MM.1S (cell line): ENCODE results near the gene PXMP4.

Source experiments
- DNase-seq: peaks from one replicate; pipeline ENCODE4 v3.0.0-alpha.2; 2015
- H2AFZ ChIP-seq: fragments of 300-600 bp; sonication (generic); 2 replicates; pipeline ENCODE4 v1.6.0; 2016; ENCODE audit warnings: antibody characterized with exemption, low read length
- H3F3A ChIP-seq: fragments of 300-600 bp; sonication (generic); 2 replicates; pipeline ENCODE4 v1.6.1; 2016; ENCODE audit warnings: mild to moderate bottlenecking, antibody characterized with exemption, low read length, moderate library complexity, mixed read lengths; ENCODE audit not compliant: insufficient read depth
- H3K27ac ChIP-seq: fragments of 300-600 bp; sonication (generic); 2 replicates; pipeline ENCODE4 v1.5.1; 2016; ENCODE audit warnings: mild to moderate bottlenecking, low read length
- H3K27me3 ChIP-seq: fragments of 300-600 bp; sonication (generic); replicated peaks from 2 replicates; pipeline ENCODE4 v1.6.0; 2016; ENCODE audit warnings: low read length; ENCODE audit not compliant: insufficient read depth
- H3K36me3 ChIP-seq: fragments of 300-600 bp; sonication (generic); replicated peaks from 2 replicates; pipeline ENCODE4 v1.6.1; 2016; ENCODE audit warnings: mild to moderate bottlenecking, low read length, mixed read lengths; ENCODE audit not compliant: insufficient read depth
- H3K4me1 ChIP-seq: fragments of 300-600 bp; sonication (generic); 2 replicates; pipeline ENCODE4 v1.6.1; 2016; ENCODE audit warnings: low read length, mixed read lengths
- H3K4me2 ChIP-seq: fragments of 300-600 bp; sonication (generic); 2 replicates; pipeline ENCODE4 v1.6.0; 2016; ENCODE audit warnings: low read depth, low read length
- H3K4me3 ChIP-seq: fragments of 300-600 bp; sonication (generic); 2 replicates; pipeline ENCODE4 v1.5.1; 2016; ENCODE audit warnings: low read length, mixed read lengths
- H3K79me2 ChIP-seq: fragments of 300-600 bp; sonication (generic); 2 replicates; pipeline ENCODE4 v1.6.1; 2016; ENCODE audit warnings: mixed run types, low read length, mixed read lengths
- H3K9ac ChIP-seq: fragments of 300-600 bp; sonication (generic); 2 replicates; pipeline ENCODE4 v1.6.1; 2016; ENCODE audit warnings: low read length, mixed read lengths
- H3K9me2 ChIP-seq: fragments of 300-600 bp; sonication (generic); replicated peaks from 2 replicates; pipeline ENCODE4 v1.6.1; 2016; ENCODE audit warnings: mild to moderate bottlenecking, low read length, mixed read lengths; ENCODE audit not compliant: insufficient read depth
- H3K9me3 ChIP-seq: fragments of 300-600 bp; sonication (generic); replicated peaks from 2 replicates; pipeline ENCODE4 v1.6.1; 2016; ENCODE audit warnings: mild to moderate bottlenecking, low read length, mixed read lengths; ENCODE audit not compliant: insufficient read depth
- H4K20me1 ChIP-seq: fragments of 300-600 bp; sonication (generic); 2 replicates; pipeline ENCODE4 v1.6.1; 2016; ENCODE audit warnings: mild to moderate bottlenecking, low read length, moderate library complexity, mixed read lengths; ENCODE audit not compliant: insufficient read depth
- CTCF ChIP-seq: fragments of 300-600 bp; sonication (generic); IDR thresholded peaks from 2 replicates; pipeline ENCODE4 v1.5.1; 2016; ENCODE audit warnings: antibody characterized with exemption, low read length, mixed read lengths
- EZH2 ChIP-seq: fragments of 300-600 bp; sonication (generic); optimal IDR thresholded peaks from 2 replicates; pipeline ENCODE3; 2017; ENCODE audit warnings: low read depth, mild to moderate bottlenecking, antibody characterized with exemption, low read length, mixed read lengths
- EZH2phosphoT487 ChIP-seq: fragments of 300-600 bp; sonication (generic); IDR thresholded peaks from 2 replicates; pipeline ENCODE4 v1.6.1; 2018; ENCODE audit warnings: antibody characterized with exemption, low read length

The PXMP4 gene

GRCh38 chr20:33662172-33662571, 57.9 kb downstream of the PXMP4 start, which contains the start of gene C20orf144:
TSS of gene C20orf144 (plus strand) at chr20:33662327. CDS start at chr20:33662346, 19 bp downstream.
- Histone ChIP-seq H2AFZ (peak within 1 kb of the TSS; percentile 90), H3K27me3 (no peaks in the 10 kb centered on the region), H3K4me3 (peak within 1 kb of the TSS; percentile 87), H3K4me1 (peaks cover 17% of the 10 kb centered on the region), H3K36me3 (no peaks in the 10 kb centered on the region), H3K4me2 (peak within 1 kb of the TSS; percentile 99), H3K9me2 (no peaks in the 10 kb centered on the region), H3F3A (peaks cover 21% of the 10 kb centered on the region), H4K20me1 (no peaks in the 10 kb centered on the region), H3K9me3 (no peaks in the 10 kb centered on the region), H3K79me2 (no peaks in the 10 kb centered on the region; the same call in 1 of the 2 replicates), H3K9ac (peak within 1 kb of the TSS; percentile 79), H3K27ac (no peak within 1 kb of the TSS)
- no peak for DNase-seq
- TF ChIP-seq EZH2phosphoT487 (no peak), EZH2 (no peak), CTCF (no peak)

- Histone ChIP-seq H3K27me3 (no peaks in the 10 kb centered on the region), H3K9me3 (no peaks in the 10 kb centered on the region), H4K20me1 (no peaks in the 10 kb centered on the region), H3K36me3 (no peaks in the 10 kb centered on the region), H3K4me2 (no peak overlapping the region), H3K27ac (no peak overlapping the region), H2AFZ (no peak overlapping the region), H3K79me2 (no peaks in the 10 kb centered on the region; the same call in 1 of the 2 replicates), H3K9me2 (no peaks in the 10 kb centered on the region), H3K9ac (no peak overlapping the region), H3K4me1 (peaks cover 12% of the 10 kb centered on the region), H3K4me3 (no peak overlapping the region), H3F3A (peaks cover 8% of the 10 kb centered on the region; the same call in 1 of the 2 replicates)
- DNase-seq: no peak
- no peak for TF ChIP-seq EZH2phosphoT487
- no peak for TF ChIP-seq EZH2
- no peak for TF ChIP-seq CTCF
Observed at GRCh38 chr20:33660685-33661058, 59.4 kb downstream of the PXMP4 start.

GRCh38 chr20:33660035-33660684, 60.0 kb downstream of the PXMP4 start:
- H3F3A ChIP-seq: peaks cover 8% of the 10 kb centered on the region; the same call in 1 of the 2 replicates
- peaks cover 12% of the 10 kb centered on the region for H3K4me1 ChIP-seq
- H3K9me3 ChIP-seq: no peaks in the 10 kb centered on the region
- no peak overlapping the region for H3K27ac ChIP-seq
- H2AFZ ChIP-seq: no peak overlapping the region
- H3K9ac ChIP-seq: no peak overlapping the region
- H3K4me3 ChIP-seq: no peak overlapping the region
- H3K9me2 ChIP-seq: no peaks in the 10 kb centered on the region
- no peaks in the 10 kb centered on the region for H3K27me3 ChIP-seq
- no peak for DNase-seq
- H3K36me3 ChIP-seq: no peaks in the 10 kb centered on the region
- H3K79me2 ChIP-seq: no peaks in the 10 kb centered on the region; the same call in 1 of the 2 replicates
- no peaks in the 10 kb centered on the region for H4K20me1 ChIP-seq
- no peak overlapping the region for H3K4me2 ChIP-seq
- no peak for TF ChIP-seq EZH2
- TF ChIP-seq CTCF: no peak
- no peak for TF ChIP-seq EZH2phosphoT487
